Measurements from ENCODE around the gene PLPPR5. TPM values are rescaled to one million over a fixed set of nuclear protein-coding genes. Genes with fewer than 3 reads are reported as not detected.

Gene PLPPR5
- total and polyA plus RNA-seq, 2 of the 4 experiments (the other 2 are of a cell fraction), result under 0.01 to 0.05 TPM

GRCh38 chr1:98949621-98950020 is 55.0 kb downstream of the PLPPR5 start:
- Histone ChIP-seq H4K91ac (ENCODE audit: insufficient read depth, low read depth, low read length) (no peak overlapping the region), H3K27ac (ENCODE audit: insufficient read depth, low read length) (no peak overlapping the region)
- BruUV-seq (replicated peaks), result no TSS peak

More at GRCh38 chr1:98949621-98950020, 55.0 kb downstream of the PLPPR5 start:
- ATAC-seq (ENCODE audit: low read depth) (no peak), DNase-seq (no peak)
- H3K14ac ChIP-seq (replicated peaks; ENCODE audit: low read depth, low read length), result no peak overlapping the region
- H3K79me1 ChIP-seq (ENCODE audit: low read depth in 1 of 2, low read length in 2 of 2), result no peaks in the 10 kb centered on the region
- H2AK5ac ChIP-seq (ENCODE audit: low read depth, low read length), result no peak overlapping the region
- POLR2A ChIA-PET (ENCODE audit: unreplicated experiment), result no interaction called here
- CTCF ChIA-PET, result no interaction called here
- no peak overlapping the region for H2AK9ac ChIP-seq (replicated peaks; ENCODE audit: low read depth, low read length, poor library complexity)
- no peak overlapping the region for H4K5ac ChIP-seq (ENCODE audit: low read depth, low read length)
- H2BK15ac ChIP-seq (ENCODE audit: low read depth, low read length), result no peak overlapping the region
- no peak overlapping the region for H3K4me2 ChIP-seq (ENCODE audit: low read depth, low read length)
- no peaks in the 10 kb centered on the region for H3K27me3 ChIP-seq (ENCODE audit: control insufficient read depth, insufficient read depth, low read length)
- no peaks in the 10 kb centered on the region for H3K9me3 ChIP-seq (ENCODE audit: control insufficient read depth, insufficient read depth, low read length)
- no peaks in the 10 kb centered on the region for H3K9me1 ChIP-seq (ENCODE audit: insufficient read depth, low read length)
- H4K20me1 ChIP-seq (ENCODE audit: insufficient read depth, low read length), result no peaks in the 10 kb centered on the region
- no peak overlapping the region for H2BK5ac ChIP-seq (ENCODE audit: low read depth, low read length, poor library complexity, severe bottlenecking)
- H3K4ac ChIP-seq (ENCODE audit: low read depth, low read length), result no peak overlapping the region
- no peak overlapping the region for H3K4me3 ChIP-seq (ENCODE audit: insufficient read depth, low read depth, low read length)
- no peak overlapping the region for H2BK20ac ChIP-seq (ENCODE audit: low read depth, low read length)
- no peaks in the 10 kb centered on the region for H3K36me3 ChIP-seq (ENCODE audit: control insufficient read depth, insufficient read depth, low read length)
- dilution Hi-C loops (cut with HindIII; ENCODE audit: low sequenced_read_pairs, unreplicated experiment) (no loop called here), intact Hi-C loops (cut with micrococcal nuclease) (no loop called here), in situ Hi-C loops (cut with MboI; ENCODE audit: low sequenced_read_pairs) (no loop called here)
- H4K8ac ChIP-seq (ENCODE audit: low read depth in 2 of 2, low read length in 2 of 2), result no peak overlapping the region
- TF ChIP-seq CEBPB (IDR thresholded peaks at IDR 0.05; ENCODE audit: low read depth, low read length), result no peak
- no peak for TF ChIP-seq POLR2A (IDR thresholded peaks at IDR 0.05; ENCODE audit: low read depth, low read length)
- no peak for TF ChIP-seq SMC3 (IDR thresholded peaks at IDR 0.05; ENCODE audit: low read depth, low read length)
- TF ChIP-seq BHLHE40 (IDR thresholded peaks at IDR 0.05; ENCODE audit: low read depth, low read length), result no peak
- no peak for TF ChIP-seq RAD21 (IDR thresholded peaks at IDR 0.05; ENCODE audit: low read length)
- TF ChIP-seq CHD1 (IDR thresholded peaks at IDR 0.05; ENCODE audit: low read depth, low read length), result no peak
- TF ChIP-seq RCOR1 (IDR thresholded peaks at IDR 0.05; ENCODE audit: insufficient replicate concordance, low read length), result no peak
- TF ChIP-seq NFE2L2 (IDR thresholded peaks at IDR 0.05; ENCODE audit: low read depth, low read length), result no peak
- TF ChIP-seq, protein P1, sequence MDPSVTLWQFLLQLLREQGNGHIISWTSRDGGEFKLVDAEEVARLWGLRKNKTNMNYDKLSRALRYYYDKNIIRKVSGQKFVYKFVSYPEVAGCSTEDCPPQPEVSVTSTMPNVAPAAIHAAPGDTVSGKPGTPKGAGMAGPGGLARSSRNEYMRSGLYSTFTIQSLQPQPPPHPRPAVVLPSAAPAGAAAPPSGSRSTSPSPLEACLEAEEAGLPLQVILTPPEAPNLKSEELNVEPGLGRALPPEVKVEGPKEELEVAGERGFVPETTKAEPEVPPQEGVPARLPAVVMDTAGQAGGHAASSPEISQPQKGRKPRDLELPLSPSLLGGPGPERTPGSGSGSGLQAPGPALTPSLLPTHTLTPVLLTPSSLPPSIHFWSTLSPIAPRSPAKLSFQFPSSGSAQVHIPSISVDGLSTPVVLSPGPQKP (IDR thresholded peaks at IDR 0.05; ENCODE audit: borderline replicate concordance, low read depth, low read length), result no peak
- no peak for TF ChIP-seq RFX5 (IDR thresholded peaks at IDR 0.05; ENCODE audit: low read depth, low read length)
- TF ChIP-seq FOS (IDR thresholded peaks at IDR 0.05; ENCODE audit: low read depth, low read length), result no peak
- TF ChIP-seq MAFK (IDR thresholded peaks at IDR 0.05; ENCODE audit: low read depth, low read length), result no peak
- no peak for TF ChIP-seq CTCF (conservative IDR thresholded peaks at IDR 0.05; ENCODE audit: low read depth, low read length)
- no peak for TF ChIP-seq MAZ (IDR thresholded peaks at IDR 0.05; ENCODE audit: borderline replicate concordance, low read depth, low read length)
- no peak for TF ChIP-seq MXI1 (IDR thresholded peaks at IDR 0.05; ENCODE audit: borderline replicate concordance, low read depth, low read length)
- TF ChIP-seq USF2 (IDR thresholded peaks at IDR 0.05; ENCODE audit: low read depth, low read length), result no peak
- no peaks in the 10 kb centered on the region for H3K4me1 ChIP-seq (ENCODE audit: control insufficient read depth, insufficient read depth, low read length)
- no peak overlapping the region for H3K18ac ChIP-seq (ENCODE audit: low read depth, low read length)
- no peak overlapping the region for H2AFZ ChIP-seq (replicated peaks; ENCODE audit: low read length, poor library complexity)
- H3K56ac ChIP-seq (ENCODE audit: extremely low read depth, insufficient read depth, low read length), result no peak overlapping the region
- H3K9ac ChIP-seq (ENCODE audit: low read depth, low read length), result no peak overlapping the region
- H2BK120ac ChIP-seq (ENCODE audit: low read depth, low read length), result no peak overlapping the region
- H3K23ac ChIP-seq (ENCODE audit: low read depth, low read length), result no peak overlapping the region
